Neural progenitor cell (in vitro differentiated cells): ENCODE data around the gene ASCL3. TPM values are rescaled to one million over a fixed set of nuclear protein-coding genes. Genes with fewer than 3 reads are reported as not detected.
A peak's percentile ranks its signal among the peaks of the same experiment; 100 is the strongest.
"Not testable (repeated sequence)": the region's sequence is repeated elsewhere in the genome, so short reads cannot be mapped to it uniquely, and the experiment has no call there.

Experiments used
- DNase-seq: peaks from one replicate; pipeline ENCODE4 v3.0.0-alpha.2; 2016; ENCODE audit warnings: low spot score
- H2AFZ ChIP-seq: fragments of 200-600 bp; sonication (generic); replicated peaks from 2 replicates; pipeline ENCODE4 v1.6.1; 2016; ENCODE audit warnings: antibody characterized with exemption
- H3F3A ChIP-seq: fragments of 200-600 bp; sonication (generic); 2 replicates; pipeline ENCODE4 v1.6.1; 2016; ENCODE audit warnings: antibody characterized with exemption, low read depth
- H3K27ac ChIP-seq: fragments of 200-600 bp; sonication (generic); 2 replicates; pipeline ENCODE4 v1.5.1; 2016; ENCODE audit warnings: mild to moderate bottlenecking
- H3K27me3 ChIP-seq: fragments of 200-600 bp; sonication (generic); 2 replicates; pipeline ENCODE4 v1.6.1; 2016; ENCODE audit warnings: mild to moderate bottlenecking, moderate library complexity
- H3K36me3 ChIP-seq: fragments of 200-600 bp; sonication (generic); 2 replicates; pipeline ENCODE4 v1.5.1; 2016
- H3K4me1 ChIP-seq: fragments of 200-600 bp; sonication (generic); 2 replicates; pipeline ENCODE4 v1.6.1; 2016; ENCODE audit warnings: mixed run types
- H3K4me2 ChIP-seq: fragments of 200-600 bp; sonication (generic); 2 replicates; pipeline ENCODE4 v1.6.1; 2016
- H3K4me3 ChIP-seq: fragments of 200-600 bp; sonication (generic); 2 replicates; pipeline ENCODE4 v1.5.1; 2016
- H3K79me2 ChIP-seq: fragments of 200-600 bp; sonication (generic); 2 replicates; pipeline ENCODE4 v1.6.1; 2016; ENCODE audit warnings: low read depth
- H3K9ac ChIP-seq: fragments of 200-600 bp; sonication (generic); 2 replicates; pipeline ENCODE4 v1.6.1; 2016
- H3K9me3 ChIP-seq: fragments of 200-600 bp; sonication (generic); 2 replicates; pipeline ENCODE4 v1.5.1; 2016; ENCODE audit warnings: low read depth
- H4K20me1 ChIP-seq: fragments of 200-600 bp; sonication (generic); 2 replicates; pipeline ENCODE4 v1.6.1; 2016; ENCODE audit warnings: low read depth
- H3K27ac Mint-ChIP-seq: 3 replicates; pipeline ENCODE4 v1.8.0; 2021; ENCODE audit warnings: mixed read lengths
- H3K27me3 Mint-ChIP-seq: 2 replicates; pipeline ENCODE4 v1.8.0; 2022; ENCODE audit warnings: low read depth, mild to moderate bottlenecking, inconsistent platforms, moderate library complexity, mixed read lengths; ENCODE audit not compliant: insufficient read depth
- H3K36me3 Mint-ChIP-seq: 3 replicates; pipeline ENCODE4 v1.8.0; 2021; ENCODE audit warnings: mixed read lengths
- H3K4me1 Mint-ChIP-seq: 3 replicates; pipeline ENCODE4 v1.8.0; 2021; ENCODE audit warnings: mixed read lengths
- H3K4me3 Mint-ChIP-seq: 3 replicates; pipeline ENCODE4 v1.8.0; 2021; ENCODE audit warnings: mild to moderate bottlenecking, moderate library complexity, mixed read lengths
- H3K9me3 Mint-ChIP-seq: 3 replicates; pipeline ENCODE4 v1.8.0; 2020; ENCODE audit warnings: mixed read lengths
- EZH2 ChIP-seq: fragments of 200-600 bp; sonication (generic); IDR thresholded peaks from 2 replicates; pipeline ENCODE4 v1.6.1; 2017; ENCODE audit warnings: antibody characterized with exemption, mild to moderate bottlenecking, moderate library complexity
- EZH2phosphoT487 ChIP-seq: fragments of 200-600 bp; sonication (generic); IDR thresholded peaks from 2 replicates; pipeline ENCODE4 v1.6.1; 2017; ENCODE audit warnings: antibody characterized with exemption
- total RNA-seq: library from RNA; depleted of rRNA; stranded (reverse); fragments of >200 nt; gene quantifications from 2 replicates; pipeline ENCODE4 v1.2.3, GENCODE V29; 2015; ENCODE audit warnings: low replicate concordance
- TF ChIP-seq, protein P1 (sequence below): fragments of 200-600 bp; sonication (generic); IDR thresholded peaks from 2 replicates; pipeline ENCODE4 v1.5.1; 2017; ENCODE audit warnings: antibody characterized with exemption, mild to moderate bottlenecking

Gene ASCL3
- total RNA-seq, 1 donor from 2014 or later, result not detected

DNA sequence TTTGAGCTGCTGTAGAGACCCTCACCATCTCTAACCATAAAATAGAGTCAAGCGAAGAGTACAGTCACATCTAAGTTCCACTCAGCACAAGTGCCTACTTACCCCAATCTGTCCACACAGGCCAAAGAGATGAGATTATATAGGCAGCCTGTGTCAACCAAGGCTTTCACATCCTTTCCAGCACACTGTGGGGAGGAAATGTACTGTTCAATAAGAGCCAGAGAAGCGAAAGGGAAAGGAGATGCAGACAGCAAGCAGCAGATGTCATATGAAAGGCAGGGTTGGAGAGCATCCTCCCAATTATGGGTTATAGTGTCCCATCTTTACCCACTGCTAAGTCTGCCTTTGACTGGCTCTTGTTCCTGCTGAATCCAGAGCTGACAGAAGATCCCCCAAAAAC, 44.6 kb upstream of the ASCL3 start:
- H3K4me1 ChIP-seq, result no peaks in the 10 kb centered on the region
- H3K9ac ChIP-seq, result no peak overlapping the region
- H4K20me1 ChIP-seq, result no peaks in the 10 kb centered on the region
- H3K36me3 Mint-ChIP-seq, result peaks cover 7% of the 10 kb centered on the region
- H3K9me3 Mint-ChIP-seq, result no peaks in the 10 kb centered on the region
- no peak overlapping the region for H3K4me3 Mint-ChIP-seq
- no peaks in the 10 kb centered on the region for H3K9me3 ChIP-seq
- no peak for DNase-seq
- H3K36me3 ChIP-seq, result peaks cover 3% of the 10 kb centered on the region
- no peaks in the 10 kb centered on the region for H3K4me1 Mint-ChIP-seq
- no peak overlapping the region for H3K4me3 ChIP-seq
- H3K4me2 ChIP-seq, result no peak overlapping the region
- TF ChIP-seq EZH2, result no peak
- no peak for TF ChIP-seq EZH2phosphoT487
- TF ChIP-seq, protein P1, sequence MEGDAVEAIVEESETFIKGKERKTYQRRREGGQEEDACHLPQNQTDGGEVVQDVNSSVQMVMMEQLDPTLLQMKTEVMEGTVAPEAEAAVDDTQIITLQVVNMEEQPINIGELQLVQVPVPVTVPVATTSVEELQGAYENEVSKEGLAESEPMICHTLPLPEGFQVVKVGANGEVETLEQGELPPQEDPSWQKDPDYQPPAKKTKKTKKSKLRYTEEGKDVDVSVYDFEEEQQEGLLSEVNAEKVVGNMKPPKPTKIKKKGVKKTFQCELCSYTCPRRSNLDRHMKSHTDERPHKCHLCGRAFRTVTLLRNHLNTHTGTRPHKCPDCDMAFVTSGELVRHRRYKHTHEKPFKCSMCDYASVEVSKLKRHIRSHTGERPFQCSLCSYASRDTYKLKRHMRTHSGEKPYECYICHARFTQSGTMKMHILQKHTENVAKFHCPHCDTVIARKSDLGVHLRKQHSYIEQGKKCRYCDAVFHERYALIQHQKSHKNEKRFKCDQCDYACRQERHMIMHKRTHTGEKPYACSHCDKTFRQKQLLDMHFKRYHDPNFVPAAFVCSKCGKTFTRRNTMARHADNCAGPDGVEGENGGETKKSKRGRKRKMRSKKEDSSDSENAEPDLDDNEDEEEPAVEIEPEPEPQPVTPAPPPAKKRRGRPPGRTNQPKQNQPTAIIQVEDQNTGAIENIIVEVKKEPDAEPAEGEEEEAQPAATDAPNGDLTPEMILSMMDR, result no peak
- H3K27ac ChIP-seq, result no peak overlapping the region
- no peak overlapping the region for H3K27ac Mint-ChIP-seq
- no peaks in the 10 kb centered on the region for H3F3A ChIP-seq
- H2AFZ ChIP-seq, result no peak overlapping the region
- H3K27me3 Mint-ChIP-seq, result no peaks in the 10 kb centered on the region
- no peaks in the 10 kb centered on the region for H3K79me2 ChIP-seq
- H3K27me3 ChIP-seq, result no peaks in the 10 kb centered on the region

DNA sequence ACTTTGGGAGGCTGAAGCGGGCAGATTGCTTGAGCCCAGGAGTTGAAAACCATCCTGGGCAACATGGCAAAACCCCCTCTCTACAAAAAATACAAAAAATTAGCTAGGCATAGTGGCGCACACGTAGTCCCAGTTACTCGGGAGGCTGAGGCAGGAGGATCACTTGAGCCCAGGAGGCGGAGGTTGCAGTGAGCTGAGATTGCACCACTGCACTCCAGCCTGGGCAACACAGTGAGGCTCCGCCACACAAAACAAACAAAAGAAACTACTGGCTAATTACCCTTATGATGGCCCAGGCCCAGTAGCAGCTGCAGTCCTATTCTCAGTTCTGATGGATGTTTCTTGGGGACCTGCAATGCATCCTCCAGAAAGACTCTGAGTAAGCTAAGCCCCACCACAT, 44.0 kb upstream of the ASCL3 start:
- not testable (repeated sequence) for H3F3A ChIP-seq, H3K4me3 Mint-ChIP-seq, H3K36me3 ChIP-seq, H3K27ac Mint-ChIP-seq, H2AFZ ChIP-seq, H3K9me3 Mint-ChIP-seq, DNase-seq, H3K4me2 ChIP-seq, H3K79me2 ChIP-seq, H3K4me3 ChIP-seq, H3K4me1 ChIP-seq, H3K27me3 Mint-ChIP-seq, H3K27ac ChIP-seq, H3K36me3 Mint-ChIP-seq, H4K20me1 ChIP-seq, H3K9ac ChIP-seq, H3K27me3 ChIP-seq, H3K4me1 Mint-ChIP-seq, H3K9me3 ChIP-seq

DNA sequence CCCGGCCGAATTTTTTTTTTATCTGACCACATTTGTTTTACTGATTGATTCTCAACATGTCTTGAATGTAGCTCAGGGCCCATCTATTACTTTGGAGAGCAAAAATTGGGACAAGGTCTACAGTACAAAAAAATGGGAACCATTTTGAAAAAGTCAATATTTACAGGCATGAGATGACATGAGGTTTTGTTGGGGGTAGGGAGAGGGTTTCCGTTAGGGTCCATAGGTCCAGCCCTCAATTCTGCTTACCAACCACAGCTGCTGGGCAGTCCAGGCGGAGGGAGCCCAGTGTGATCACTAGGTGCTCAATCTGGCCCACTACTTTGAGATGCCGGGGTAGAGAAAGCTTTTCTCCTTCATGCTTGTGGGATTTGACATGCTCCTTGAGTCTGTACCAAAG, 42.6 kb upstream of the ASCL3 start:
- Mint-ChIP-seq H3K4me3 (peak overlapping the region; percentile 4), H3K27ac (no peak overlapping the region), H3K27me3 (no peaks in the 10 kb centered on the region), H3K9me3 (no peaks in the 10 kb centered on the region), H3K4me1 (peaks cover 2% of the 10 kb centered on the region), H3K36me3 (peaks cover 10% of the 10 kb centered on the region)
- Histone ChIP-seq H3K27ac (no peak overlapping the region), H3K9ac (no peak overlapping the region), H3K36me3 (peaks cover 3% of the 10 kb centered on the region), H3K4me1 (no peaks in the 10 kb centered on the region), H3K9me3 (no peaks in the 10 kb centered on the region), H4K20me1 (no peaks in the 10 kb centered on the region), H2AFZ (no peak overlapping the region), H3K79me2 (no peaks in the 10 kb centered on the region), H3F3A (no peaks in the 10 kb centered on the region), H3K27me3 (no peaks in the 10 kb centered on the region), H3K4me3 (no peak overlapping the region), H3K4me2 (no peak overlapping the region)
- DNase-seq, result no peak
- TF ChIP-seq EZH2phosphoT487, result no peak
- TF ChIP-seq, protein P1, result no peak
- TF ChIP-seq EZH2, result no peak

DNA sequence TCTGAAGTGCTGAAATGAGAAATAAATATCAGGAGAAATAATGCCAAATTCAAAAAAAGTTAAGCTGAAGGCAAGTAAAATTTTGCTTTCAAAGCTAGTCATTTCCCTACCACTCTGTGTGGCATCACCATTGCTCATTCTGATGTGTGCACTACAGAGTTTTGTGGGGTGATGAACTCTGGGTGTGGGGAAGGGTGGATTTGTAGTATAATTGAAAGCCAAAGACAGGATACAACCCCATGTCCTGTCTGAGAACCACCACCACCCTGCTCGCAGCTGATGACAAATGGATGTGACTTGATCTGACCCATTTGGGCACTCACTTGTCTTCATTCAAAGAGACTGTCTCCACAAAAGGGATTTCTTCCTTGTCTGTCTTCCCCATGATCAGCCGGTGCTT, 40.7 kb upstream of the ASCL3 start:
- TF ChIP-seq, protein P1, result no peak
- TF ChIP-seq EZH2phosphoT487, result no peak
- no peak for TF ChIP-seq EZH2

More for the DNA sequence above, 40.7 kb upstream of the ASCL3 start:
- H3F3A ChIP-seq, result no peaks in the 10 kb centered on the region
- H3K36me3 Mint-ChIP-seq, result peaks cover 14% of the 10 kb centered on the region
- H3K4me1 ChIP-seq, result no peaks in the 10 kb centered on the region
- H3K4me2 ChIP-seq, result no peak overlapping the region
- peaks cover 3% of the 10 kb centered on the region for H3K36me3 ChIP-seq
- no peaks in the 10 kb centered on the region for H4K20me1 ChIP-seq
- H3K4me3 ChIP-seq, result no peak overlapping the region
- H3K9me3 Mint-ChIP-seq, result no peaks in the 10 kb centered on the region
- DNase-seq, result no peak
- no peaks in the 10 kb centered on the region for H3K27me3 ChIP-seq
- no peak overlapping the region for H3K27ac ChIP-seq
- H3K27ac Mint-ChIP-seq, result no peak overlapping the region
- H3K4me3 Mint-ChIP-seq, result no peak overlapping the region
- no peaks in the 10 kb centered on the region for H3K9me3 ChIP-seq
- no peaks in the 10 kb centered on the region for H3K79me2 ChIP-seq
- H3K4me1 Mint-ChIP-seq, result peaks cover 5% of the 10 kb centered on the region
- H3K27me3 Mint-ChIP-seq, result no peaks in the 10 kb centered on the region
- H3K9ac ChIP-seq, result no peak overlapping the region
- H2AFZ ChIP-seq, result no peak overlapping the region
